OCI-LY1 (cell line): ENCODE measurements around the gene COPS9.

ENCODE experiments used
- H2AFZ ChIP-seq: fragments of 200-600 bp; sonication (generic), shearing (Covaris generic); 2 replicates; pipeline ENCODE4 v1.6.0; 2014; ENCODE audit warnings: antibody characterized with exemption, mild to moderate bottlenecking, low read length
- H3F3A ChIP-seq: fragments of 200-600 bp; sonication (generic), shearing (Covaris generic); 2 replicates; pipeline ENCODE4 v1.6.0; 2014; ENCODE audit warnings: mild to moderate bottlenecking, antibody characterized with exemption, low read length, moderate library complexity; ENCODE audit not compliant: insufficient read depth
- H3K27ac ChIP-seq: fragments of 200-600 bp; sonication (generic); 2 replicates; pipeline ENCODE4 v1.5.1; 2014; ENCODE audit warnings: low read length, mixed run types, mild to moderate bottlenecking, low read depth; ENCODE audit not compliant: poor library complexity, severe bottlenecking
- H3K27me3 ChIP-seq: fragments of 200-600 bp; sonication (generic); 2 replicates; pipeline ENCODE4 v1.6.0; 2014; ENCODE audit warnings: antibody characterized with exemption, mild to moderate bottlenecking, low read length, moderate library complexity; ENCODE audit not compliant: insufficient read depth
- H3K36me3 ChIP-seq: fragments of 200-600 bp; sonication (generic); 2 replicates; pipeline ENCODE4 v1.6.1; 2014; ENCODE audit warnings: mild to moderate bottlenecking, antibody characterized with exemption, low read length, moderate library complexity, mixed read lengths; ENCODE audit not compliant: insufficient read depth
- H3K4me1 ChIP-seq: fragments of 200-600 bp; sonication (generic); 2 replicates; pipeline ENCODE4 v1.5.1; 2014; ENCODE audit warnings: mild to moderate bottlenecking, low read length, moderate library complexity; ENCODE audit not compliant: insufficient read depth, severe bottlenecking
- H3K4me2 ChIP-seq: fragments of 200-600 bp; sonication (generic), shearing (Covaris generic); 2 replicates; pipeline ENCODE4 v1.6.1; 2014; ENCODE audit warnings: low read length
- H3K4me3 ChIP-seq: fragments of 200-600 bp; sonication (generic); 2 replicates; pipeline ENCODE4 v1.5.1; 2014; ENCODE audit warnings: low read length, low read depth, mild to moderate bottlenecking, mixed read lengths; ENCODE audit not compliant: poor library complexity, severe bottlenecking
- H3K79me2 ChIP-seq: fragments of 200-600 bp; shearing (Covaris generic); 2 replicates; pipeline ENCODE4 v1.6.1; 2016; ENCODE audit warnings: mixed run types, low read length, mixed read lengths; ENCODE audit not compliant: insufficient read depth
- H3K9ac ChIP-seq: fragments of 200-600 bp; sonication (generic), shearing (Covaris generic); 2 replicates; pipeline ENCODE4 v1.6.1; 2014; ENCODE audit warnings: mild to moderate bottlenecking, low read length, mixed read lengths
- H3K9me2 ChIP-seq: fragments of 200-600 bp; sonication (generic), shearing (Covaris generic); 2 replicates; pipeline ENCODE4 v1.6.1; 2014; ENCODE audit warnings: low read depth, mild to moderate bottlenecking, low read length, mixed read lengths
- H3K9me3 ChIP-seq: fragments of 200-600 bp; shearing (Covaris generic); 2 replicates; pipeline ENCODE4 v1.6.1; 2014; ENCODE audit warnings: low read length, mixed read lengths
- H4K20me1 ChIP-seq: fragments of 200-600 bp; sonication (generic), shearing (Covaris generic); 2 replicates; pipeline ENCODE4 v1.6.0; 2016; ENCODE audit warnings: mild to moderate bottlenecking, low read length; ENCODE audit not compliant: insufficient read depth
- EZH2 ChIP-seq: fragments of 200-600 bp; sonication (generic), shearing (Covaris generic); IDR thresholded peaks from 2 replicates; pipeline ENCODE4 v1.8.0; 2017; ENCODE audit warnings: borderline replicate concordance, mixed run types, mild to moderate bottlenecking, antibody characterized with exemption, low read length, moderate library complexity, mixed read lengths
- TF ChIP-seq, protein P1 (sequence below): fragments of 200-600 bp; sonication (generic), shearing (Covaris generic); IDR thresholded peaks from 2 replicates; pipeline ENCODE4 v1.5.1; 2017; ENCODE audit warnings: mild to moderate bottlenecking, antibody characterized with exemption, low read length, moderate library complexity, mixed read lengths

Gene COPS9

GRCh38 chr2:240162032-240162431 is 25.9 kb upstream of the COPS9 start:
- Histone ChIP-seq H3K4me1 (no peaks in the 10 kb centered on the region), H3K9me2 (no peaks in the 10 kb centered on the region), H3K36me3 (no peaks in the 10 kb centered on the region), H3K27ac (no peak overlapping the region), H3K79me2 (no peaks in the 10 kb centered on the region), H3F3A (no peaks in the 10 kb centered on the region), H3K27me3 (no peaks in the 10 kb centered on the region), H3K9ac (no peak overlapping the region), H3K9me3 (no peaks in the 10 kb centered on the region), H3K4me3 (no peak overlapping the region), H4K20me1 (no peaks in the 10 kb centered on the region), H3K4me2 (no peak overlapping the region), H2AFZ (no peak overlapping the region)
- TF ChIP-seq, protein P1, sequence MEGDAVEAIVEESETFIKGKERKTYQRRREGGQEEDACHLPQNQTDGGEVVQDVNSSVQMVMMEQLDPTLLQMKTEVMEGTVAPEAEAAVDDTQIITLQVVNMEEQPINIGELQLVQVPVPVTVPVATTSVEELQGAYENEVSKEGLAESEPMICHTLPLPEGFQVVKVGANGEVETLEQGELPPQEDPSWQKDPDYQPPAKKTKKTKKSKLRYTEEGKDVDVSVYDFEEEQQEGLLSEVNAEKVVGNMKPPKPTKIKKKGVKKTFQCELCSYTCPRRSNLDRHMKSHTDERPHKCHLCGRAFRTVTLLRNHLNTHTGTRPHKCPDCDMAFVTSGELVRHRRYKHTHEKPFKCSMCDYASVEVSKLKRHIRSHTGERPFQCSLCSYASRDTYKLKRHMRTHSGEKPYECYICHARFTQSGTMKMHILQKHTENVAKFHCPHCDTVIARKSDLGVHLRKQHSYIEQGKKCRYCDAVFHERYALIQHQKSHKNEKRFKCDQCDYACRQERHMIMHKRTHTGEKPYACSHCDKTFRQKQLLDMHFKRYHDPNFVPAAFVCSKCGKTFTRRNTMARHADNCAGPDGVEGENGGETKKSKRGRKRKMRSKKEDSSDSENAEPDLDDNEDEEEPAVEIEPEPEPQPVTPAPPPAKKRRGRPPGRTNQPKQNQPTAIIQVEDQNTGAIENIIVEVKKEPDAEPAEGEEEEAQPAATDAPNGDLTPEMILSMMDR: no peak
- TF ChIP-seq EZH2: no peak

- Histone ChIP-seq H3K27me3 (no peaks in the 10 kb centered on the region), H3K9me3 (no peaks in the 10 kb centered on the region), H3K4me3 (no peak overlapping the region), H3K79me2 (no peaks in the 10 kb centered on the region), H4K20me1 (no peaks in the 10 kb centered on the region), H3F3A (no peaks in the 10 kb centered on the region), H3K4me2 (no peak overlapping the region), H3K9me2 (no peaks in the 10 kb centered on the region), H2AFZ (no peak overlapping the region), H3K9ac (no peak overlapping the region), H3K36me3 (no peaks in the 10 kb centered on the region), H3K27ac (no peak overlapping the region), H3K4me1 (no peaks in the 10 kb centered on the region)
- TF ChIP-seq, protein P1: no peak
- TF ChIP-seq EZH2: no peak
Measured at GRCh38 chr2:240161087-240161750, 25.1 kb upstream of the COPS9 start.

GRCh38 chr2:240160291-240161086 is 24.4 kb upstream of the COPS9 start:
- Histone ChIP-seq H3K36me3 (no peaks in the 10 kb centered on the region), H3K79me2 (no peaks in the 10 kb centered on the region), H3K4me1 (no peaks in the 10 kb centered on the region), H3K27me3 (no peaks in the 10 kb centered on the region), H4K20me1 (no peaks in the 10 kb centered on the region), H2AFZ (no peak overlapping the region), H3K9ac (no peak overlapping the region), H3F3A (no peaks in the 10 kb centered on the region), H3K9me2 (no peaks in the 10 kb centered on the region), H3K27ac (no peak overlapping the region), H3K4me3 (no peak overlapping the region), H3K4me2 (no peak overlapping the region), H3K9me3 (no peaks in the 10 kb centered on the region)
- TF ChIP-seq, protein P1: no peak
